Measurements from ENCODE around the gene ICAM5. TPM values are rescaled to one million over a fixed set of nuclear protein-coding genes. Genes with fewer than 3 reads are reported as not detected.

The ICAM5 gene
- total RNA-seq, 1 experiment from 2014 or later: 19.2 TPM

- POLR2A ChIA-PET (ENCODE audit: unreplicated experiment): no interaction called here
- CTCF ChIA-PET: no interaction called here
Measured at GRCh38 chr19:10306327-10306726, 16.6 kb downstream of the ICAM5 start.

GRCh38 chr19:10309423-10309822 lies 19.7 kb downstream of the ICAM5 start, which contains the start of gene ZGLP1:
ZGLP1 (minus strand) TSS chr19:10309815.
- ChIA-PET POLR2A (ENCODE audit: unreplicated experiment) (no interaction called here), CTCF (no interaction called here)
- Histone ChIP-seq H3K4me2 (no peak within 1 kb of the TSS), H3K36me3 (ENCODE audit: low read depth) (no peaks in the 10 kb centered on the region; the same call in 1 of the 2 replicates), H3K9me2 (ENCODE audit: insufficient read depth) (no peaks in the 10 kb centered on the region), H2AFZ (no peak within 1 kb of the TSS), H3K4me3 (no peak within 1 kb of the TSS), H4K20me1 (ENCODE audit: insufficient read depth) (no peaks in the 10 kb centered on the region), H3F3A (ENCODE audit: insufficient read depth, low read depth) (peaks cover 11% of the 10 kb centered on the region; the same call in 1 of the 2 replicates), H3K9me3 (ENCODE audit: insufficient read depth, low read depth) (no peaks in the 10 kb centered on the region), H3K4me1 (replicated peaks; ENCODE audit: insufficient read depth) (peaks cover 2% of the 10 kb centered on the region), H3K27ac (no peak within 1 kb of the TSS), H3K27me3 (ENCODE audit: insufficient read depth, low read depth) (no peaks in the 10 kb centered on the region), H3K79me2 (ENCODE audit: low read depth) (peaks cover 5% of the 10 kb centered on the region; the same call in 1 of the 2 replicates)
- intact Hi-C loops (cut with micrococcal nuclease; ENCODE audit: unreplicated experiment): no loop called here
- TF ChIP-seq EZH2 (IDR thresholded peaks at IDR 0.05; ENCODE audit: low read depth) (no peak), CTCF (conservative IDR thresholded peaks at IDR 0.05) (no peak)
- no TSS peak for BruUV-seq (replicated peaks)
- no peak for DNase-seq

More at GRCh38 chr19:10306327-10306726, 16.6 kb downstream of the ICAM5 start:
- Histone ChIP-seq H3K27ac (no peak overlapping the region), H3F3A (ENCODE audit: insufficient read depth, low read depth) (peaks cover 6% of the 10 kb centered on the region; the same call in 1 of the 2 replicates), H4K20me1 (ENCODE audit: insufficient read depth) (no peaks in the 10 kb centered on the region), H3K9me2 (ENCODE audit: insufficient read depth) (no peaks in the 10 kb centered on the region), H3K9me3 (ENCODE audit: insufficient read depth, low read depth) (no peaks in the 10 kb centered on the region), H3K36me3 (ENCODE audit: low read depth) (no peaks in the 10 kb centered on the region; the same call in 1 of the 2 replicates), H2AFZ (no peak overlapping the region), H3K27me3 (ENCODE audit: insufficient read depth, low read depth) (no peaks in the 10 kb centered on the region), H3K4me2 (no peak overlapping the region), H3K4me1 (replicated peaks; ENCODE audit: insufficient read depth) (no peaks in the 10 kb centered on the region), H3K4me3 (no peak overlapping the region), H3K79me2 (ENCODE audit: low read depth) (no peaks in the 10 kb centered on the region)
- no TSS peak for BruUV-seq (replicated peaks)
- DNase-seq: no peak
- no peak for TF ChIP-seq CTCF (conservative IDR thresholded peaks at IDR 0.05)
- intact Hi-C loops (cut with micrococcal nuclease; ENCODE audit: unreplicated experiment): no loop called here

GRCh38 chr19:10315335-10316214 lies 25.8 kb downstream of the ICAM5 start, which contains the start of gene FDX2:
FDX2 (minus strand) TSS chr19:10316015; CDS start chr19:10315996, 19 bp downstream.
- Histone ChIP-seq H3K27me3 (ENCODE audit: insufficient read depth, low read depth) (no peaks in the 10 kb centered on the region), H3K27ac (peak within 1 kb of the TSS; percentile 38), H4K20me1 (ENCODE audit: insufficient read depth) (no peaks in the 10 kb centered on the region), H3K9me3 (ENCODE audit: insufficient read depth, low read depth) (no peaks in the 10 kb centered on the region), H2AFZ (peak within 1 kb of the TSS; percentile 90), H3K79me2 (ENCODE audit: low read depth) (peaks cover 11% of the 10 kb centered on the region; the same call in 1 of the 2 replicates), H3K4me2 (peak within 1 kb of the TSS; percentile 93), H3K36me3 (ENCODE audit: low read depth) (no peaks in the 10 kb centered on the region), H3F3A (ENCODE audit: insufficient read depth, low read depth) (peaks cover 51% of the 10 kb centered on the region), H3K4me1 (replicated peaks; ENCODE audit: insufficient read depth) (peaks cover 14% of the 10 kb centered on the region), H3K4me3 (peak within 1 kb of the TSS; percentile 96), H3K9me2 (ENCODE audit: insufficient read depth) (no peaks in the 10 kb centered on the region)
- TF ChIP-seq CTCF (conservative IDR thresholded peaks at IDR 0.05) (no peak), EZH2 (IDR thresholded peaks at IDR 0.05; ENCODE audit: low read depth) (no peak)
- POLR2A ChIA-PET (ENCODE audit: unreplicated experiment): interaction anchor here (1.0 kb wide), 1 partner anchor 45 kb away, joined by 17 read pairs; the partner anchor contains the start of gene ICAM1
- intact Hi-C loops (cut with micrococcal nuclease; ENCODE audit: unreplicated experiment): loop anchor here (2.0 kb wide), 1 partner anchor 47 kb away; no protein-coding TSS in a partner anchor
- peak; percentile 85 to 87 for DNase-seq
- no TSS peak for BruUV-seq (replicated peaks)
- CTCF ChIA-PET: interaction anchor here (0.5 to 0.6 kb wide), 2 partner anchors 49 to 290 kb away, joined by 3 to 8 read pairs; no protein-coding TSS in a partner anchor

Measured in PC-9 (cell line).